Measurements from ENCODE around the gene SERINC5.
"Not testable (repeated sequence)": the region's sequence is repeated elsewhere in the genome, so short reads cannot be mapped to it uniquely, and the experiment has no call there.

The SERINC5 gene

GRCh38 chr5:80109646-80110478, 146.0 kb downstream of the SERINC5 start:
- no peak overlapping the region for H3K4me3 ChIP-seq (ENCODE audit: low read depth, low read length)

- no peak overlapping the region for H3K4me3 ChIP-seq (ENCODE audit: low read depth, low read length)
Measured at GRCh38 chr5:80106916-80107315, 148.9 kb downstream of the SERINC5 start.

- H3K4me3 ChIP-seq (ENCODE audit: low read depth, low read length): no peak overlapping the region
Measured at GRCh38 chr5:80105698-80106439, 150.0 kb downstream of the SERINC5 start.

- H3K4me3 ChIP-seq (ENCODE audit: low read depth, low read length): no peak overlapping the region
Measured at GRCh38 chr5:80103371-80103770, 152.5 kb downstream of the SERINC5 start.

GRCh38 chr5:80101993-80102392, 153.9 kb downstream of the SERINC5 start:
- H3K4me3 ChIP-seq (ENCODE audit: low read depth, low read length): no peak overlapping the region

- H3K4me3 ChIP-seq (ENCODE audit: low read depth, low read length): no peak overlapping the region
Measured at GRCh38 chr5:80097451-80097850, 158.4 kb downstream of the SERINC5 start.

GRCh38 chr5:80094236-80094738, 161.6 kb downstream of the SERINC5 start:
- H3K4me3 ChIP-seq (ENCODE audit: low read depth, low read length): no peak overlapping the region

GRCh38 chr5:80093796-80094195, 162.1 kb downstream of the SERINC5 start:
- H3K4me3 ChIP-seq (ENCODE audit: low read depth, low read length): no peak overlapping the region

GRCh38 chr5:80092486-80093107, 163.3 kb downstream of the SERINC5 start:
- H3K4me3 ChIP-seq (ENCODE audit: low read depth, low read length): no peak overlapping the region

- not testable (repeated sequence) for H3K4me3 ChIP-seq (ENCODE audit: low read depth, low read length)
Measured at GRCh38 chr5:80091792-80092192, 164.1 kb downstream of the SERINC5 start.

- no peak overlapping the region for H3K4me3 ChIP-seq (ENCODE audit: low read depth, low read length)
Measured at GRCh38 chr5:80090884-80091166, 165.0 kb downstream of the SERINC5 start.

GRCh38 chr5:80083101-80083890, 172.6 kb downstream of the SERINC5 start:
- H3K4me3 ChIP-seq (ENCODE audit: low read depth, low read length): no peak overlapping the region

GRCh38 chr5:80082731-80083100, 173.1 kb downstream of the SERINC5 start:
- H3K4me3 ChIP-seq (ENCODE audit: low read depth, low read length): no peak overlapping the region

- H3K4me3 ChIP-seq (ENCODE audit: low read depth, low read length): no peak overlapping the region
Measured at GRCh38 chr5:80082281-80082680, 173.6 kb downstream of the SERINC5 start.

- H3K4me3 ChIP-seq (ENCODE audit: low read depth, low read length): no peak overlapping the region
Measured at GRCh38 chr5:80078921-80079320, 176.9 kb downstream of the SERINC5 start.

- no peak overlapping the region for H3K4me3 ChIP-seq (ENCODE audit: low read depth, low read length)
Measured at GRCh38 chr5:80077051-80077714, 178.7 kb downstream of the SERINC5 start.

GRCh38 chr5:80076131-80077050, 179.5 kb downstream of the SERINC5 start:
- no peak overlapping the region for H3K4me3 ChIP-seq (ENCODE audit: low read depth, low read length)

GRCh38 chr5:80072103-80073073, 183.5 kb downstream of the SERINC5 start:
- H3K4me3 ChIP-seq (ENCODE audit: low read depth, low read length): no peak overlapping the region

All from iPS-11a (cell line).